ENCODE measurements around the gene DIAPH3.

GRCh38 chr13:59677430-59677829 is 486.3 kb downstream of the DIAPH3 start:
- no peak for TF ChIP-seq CTCF (conservative IDR thresholded peaks at IDR 0.05; ENCODE audit: low read depth, low read length)
- TF ChIP-seq CEBPB (IDR thresholded peaks at IDR 0.05; ENCODE audit: low read depth, low read length), result no peak
- TF ChIP-seq POLR2A (IDR thresholded peaks at IDR 0.05; ENCODE audit: low read depth, low read length), result no peak
- no peak for TF ChIP-seq RFX5 (IDR thresholded peaks at IDR 0.05; ENCODE audit: low read depth, low read length)
- no peak for TF ChIP-seq RAD21 (IDR thresholded peaks at IDR 0.05; ENCODE audit: low read length)
- no peak for TF ChIP-seq USF2 (IDR thresholded peaks at IDR 0.05; ENCODE audit: low read depth, low read length)
- no peak for TF ChIP-seq MXI1 (IDR thresholded peaks at IDR 0.05; ENCODE audit: borderline replicate concordance, low read depth, low read length)
- no peak for TF ChIP-seq ELK1 (IDR thresholded peaks at IDR 0.05; ENCODE audit: borderline replicate concordance, low read depth, low read length)
- TF ChIP-seq SMC3 (IDR thresholded peaks at IDR 0.05; ENCODE audit: low read depth, low read length), result no peak
